Parathyroid adenoma (tissue), 2 donors: ENCODE measurements around the gene SEMG1.

ENCODE experiments used
- H2AFZ ChIP-seq: fragments of 300-600 bp; sonication (generic); one replicate; pipeline ENCODE4 v1.7.0; 2017; ENCODE audit warnings: antibody characterized with exemption, mild to moderate bottlenecking
- H3K27ac ChIP-seq: fragments of 300-600 bp; sonication (generic); one replicate; pipeline ENCODE4 v1.7.0; 2017
- H3K27me3 ChIP-seq: fragments of 300-600 bp; sonication (generic); one replicate; pipeline ENCODE4 v1.7.0; 2017; ENCODE audit warnings: low read length; ENCODE audit not compliant: control insufficient read depth, insufficient read depth
- H3K36me3 ChIP-seq: fragments of 300-600 bp; sonication (generic); one replicate; pipeline ENCODE4 v1.7.0; 2017; ENCODE audit warnings: low read length; ENCODE audit not compliant: control insufficient read depth, insufficient read depth
- H3K4me1 ChIP-seq: fragments of 300-600 bp; sonication (generic); one replicate; pipeline ENCODE4 v1.7.0; 2017; ENCODE audit warnings: control low read depth
- H3K4me2 ChIP-seq: fragments of 300-600 bp; sonication (generic); one replicate; pipeline ENCODE4 v1.7.0; 2017; ENCODE audit warnings: low read length
- H3K4me3 ChIP-seq: fragments of 300-600 bp; sonication (generic); one replicate; pipeline ENCODE4 v1.7.0; 2017; ENCODE audit warnings: low read depth, low read length
- H3K79me2 ChIP-seq: fragments of 300-600 bp; sonication (generic); one replicate; pipeline ENCODE4 v1.7.0; 2017; ENCODE audit warnings: control low read depth
- H3K9ac ChIP-seq: fragments of 300-600 bp; sonication (generic); one replicate; pipeline ENCODE4 v1.7.0; 2017; ENCODE audit warnings: mild to moderate bottlenecking
- H3K9me3 ChIP-seq: fragments of 300-600 bp; sonication (generic); one replicate; pipeline ENCODE4 v1.7.0; 2017; ENCODE audit warnings: low read length; ENCODE audit not compliant: control insufficient read depth
- CTCF ChIP-seq: fragments of 300-600 bp; sonication (generic); IDR thresholded peaks from one replicate; pipeline ENCODE4 v1.7.0; 2017; ENCODE audit warnings: antibody characterized with exemption, mild to moderate bottlenecking
- donor health status: primary hyperparathyroidism.

Gene SEMG1

GRCh38 chr20:45181639-45182038, 25.2 kb upstream of the SEMG1 start:
- H3K4me1 ChIP-seq = no peaks in the 10 kb centered on the region
- no peak overlapping the region for H3K4me3 ChIP-seq
- H2AFZ ChIP-seq = no peak overlapping the region
- no peaks in the 10 kb centered on the region for H3K27me3 ChIP-seq
- no peak overlapping the region for H3K27ac ChIP-seq
- no peak for TF ChIP-seq CTCF
- no peaks in the 10 kb centered on the region for H3K79me2 ChIP-seq
- H3K9ac ChIP-seq = no peak overlapping the region
- no peak overlapping the region for H3K4me2 ChIP-seq
- no peaks in the 10 kb centered on the region for H3K9me3 ChIP-seq
- no peaks in the 10 kb centered on the region for H3K36me3 ChIP-seq

- no peaks in the 10 kb centered on the region for H3K36me3 ChIP-seq
- H3K4me2 ChIP-seq = no peak overlapping the region
- H2AFZ ChIP-seq = no peak overlapping the region
- no peaks in the 10 kb centered on the region for H3K79me2 ChIP-seq
- no peak for TF ChIP-seq CTCF
- no peak overlapping the region for H3K9ac ChIP-seq
- H3K4me3 ChIP-seq = no peak overlapping the region
- H3K4me1 ChIP-seq = no peaks in the 10 kb centered on the region
- H3K27ac ChIP-seq = no peak overlapping the region
- H3K27me3 ChIP-seq = no peaks in the 10 kb centered on the region
- H3K9me3 ChIP-seq = no peaks in the 10 kb centered on the region
These were observed 23.7 kb upstream of the SEMG1 start for GRCh38 chr20:45183084-45183483.

- H3K27ac ChIP-seq = no peak overlapping the region
- no peak overlapping the region for H3K9ac ChIP-seq
- H2AFZ ChIP-seq = no peak overlapping the region
- H3K4me2 ChIP-seq = no peak overlapping the region
- H3K4me1 ChIP-seq = no peaks in the 10 kb centered on the region
- no peaks in the 10 kb centered on the region for H3K36me3 ChIP-seq
- no peaks in the 10 kb centered on the region for H3K79me2 ChIP-seq
- TF ChIP-seq CTCF = no peak
- H3K4me3 ChIP-seq = no peak overlapping the region
- H3K9me3 ChIP-seq = no peaks in the 10 kb centered on the region
- H3K27me3 ChIP-seq = no peaks in the 10 kb centered on the region
These were observed 19.1 kb upstream of the SEMG1 start for GRCh38 chr20:45187693-45188092.

GRCh38 chr20:45189067-45189609, 17.7 kb upstream of the SEMG1 start:
- Histone ChIP-seq H3K79me2 (no peaks in the 10 kb centered on the region), H2AFZ (no peak overlapping the region), H3K27me3 (no peaks in the 10 kb centered on the region), H3K4me1 (no peaks in the 10 kb centered on the region), H3K4me3 (no peak overlapping the region), H3K9me3 (no peaks in the 10 kb centered on the region), H3K27ac (no peak overlapping the region), H3K4me2 (no peak overlapping the region), H3K36me3 (no peaks in the 10 kb centered on the region), H3K9ac (no peak overlapping the region)
- no peak for TF ChIP-seq CTCF

GRCh38 chr20:45189861-45190260, 17.0 kb upstream of the SEMG1 start:
- H3K4me3 ChIP-seq = no peak overlapping the region
- no peaks in the 10 kb centered on the region for H3K9me3 ChIP-seq
- H3K27me3 ChIP-seq = no peaks in the 10 kb centered on the region
- TF ChIP-seq CTCF = no peak
- H3K36me3 ChIP-seq = no peaks in the 10 kb centered on the region
- H3K79me2 ChIP-seq = no peaks in the 10 kb centered on the region
- H3K27ac ChIP-seq = no peak overlapping the region
- H3K9ac ChIP-seq = no peak overlapping the region
- H3K4me2 ChIP-seq = no peak overlapping the region
- H3K4me1 ChIP-seq = no peaks in the 10 kb centered on the region
- no peak overlapping the region for H2AFZ ChIP-seq
